DND-41 (cell line): ENCODE data around the gene ACSS3.

Source experiments
- EZH2 ChIP-seq: IDR thresholded peaks from 3 replicates; pipeline ENCODE4 v1.6.1; 2012; ENCODE audit warnings: borderline replicate concordance, low read depth, mild to moderate bottlenecking, moderate library complexity, low read length, inconsistent platforms; ENCODE audit not compliant: severe bottlenecking
- TF ChIP-seq, protein P1 (sequence below): IDR thresholded peaks from 2 replicates; pipeline ENCODE4 v1.5.1; 2012; ENCODE audit warnings: borderline replicate concordance, low read length, moderate library complexity, mild to moderate bottlenecking; ENCODE audit not compliant: poor library complexity, severe bottlenecking; ENCODE audit errors: extremely low read depth

DNA sequence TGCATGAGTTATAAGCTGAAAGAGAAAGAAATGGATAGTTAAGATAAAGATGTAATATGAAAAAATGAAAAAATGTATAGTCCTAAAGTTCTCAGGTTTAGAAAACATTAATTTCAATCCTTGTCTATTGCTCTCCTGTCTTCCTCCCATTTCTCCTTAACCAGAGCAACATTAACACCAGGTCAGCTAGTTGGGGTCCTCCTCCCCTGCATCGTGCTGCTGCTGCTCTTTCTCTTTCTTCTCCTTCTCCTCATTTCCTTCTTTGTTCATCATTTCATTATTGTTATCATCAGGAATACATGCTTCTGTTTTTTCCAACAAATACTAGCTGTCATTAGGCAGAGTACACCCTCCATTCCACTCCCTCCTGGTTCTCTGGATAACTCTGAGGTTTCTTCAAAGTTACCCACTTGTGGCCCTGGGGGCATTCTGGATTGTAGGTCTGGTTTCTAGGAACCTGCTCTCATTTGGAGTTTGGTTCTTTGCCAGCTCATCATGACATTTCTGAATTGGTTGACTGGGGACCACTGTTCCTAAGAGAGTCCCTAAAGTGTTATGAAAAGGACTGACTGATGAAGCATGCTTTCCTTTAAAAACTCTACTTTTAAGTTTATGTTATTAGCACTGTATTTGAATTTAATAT is 17.0 kb downstream of the ACSS3 start:
- TF ChIP-seq, protein P1, sequence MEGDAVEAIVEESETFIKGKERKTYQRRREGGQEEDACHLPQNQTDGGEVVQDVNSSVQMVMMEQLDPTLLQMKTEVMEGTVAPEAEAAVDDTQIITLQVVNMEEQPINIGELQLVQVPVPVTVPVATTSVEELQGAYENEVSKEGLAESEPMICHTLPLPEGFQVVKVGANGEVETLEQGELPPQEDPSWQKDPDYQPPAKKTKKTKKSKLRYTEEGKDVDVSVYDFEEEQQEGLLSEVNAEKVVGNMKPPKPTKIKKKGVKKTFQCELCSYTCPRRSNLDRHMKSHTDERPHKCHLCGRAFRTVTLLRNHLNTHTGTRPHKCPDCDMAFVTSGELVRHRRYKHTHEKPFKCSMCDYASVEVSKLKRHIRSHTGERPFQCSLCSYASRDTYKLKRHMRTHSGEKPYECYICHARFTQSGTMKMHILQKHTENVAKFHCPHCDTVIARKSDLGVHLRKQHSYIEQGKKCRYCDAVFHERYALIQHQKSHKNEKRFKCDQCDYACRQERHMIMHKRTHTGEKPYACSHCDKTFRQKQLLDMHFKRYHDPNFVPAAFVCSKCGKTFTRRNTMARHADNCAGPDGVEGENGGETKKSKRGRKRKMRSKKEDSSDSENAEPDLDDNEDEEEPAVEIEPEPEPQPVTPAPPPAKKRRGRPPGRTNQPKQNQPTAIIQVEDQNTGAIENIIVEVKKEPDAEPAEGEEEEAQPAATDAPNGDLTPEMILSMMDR, result no peak
- no peak for TF ChIP-seq EZH2
